Dendritic cell treated with granulocyte-macrophage colony-stimulating factor and Interleukin-4, amounts not matched to agents 40 ng/mL and 50 ng/mL, for 4 days (primary cell): Measurements from ENCODE around the gene FNBP1L.

Source experiments
- H3K27ac Mint-ChIP-seq: one replicate; pipeline ENCODE4 v1.8.0; 2022; ENCODE audit warnings: mild to moderate bottlenecking, mixed read lengths
- H3K27me3 Mint-ChIP-seq: one replicate; pipeline ENCODE4 v1.8.0; 2022; ENCODE audit warnings: mild to moderate bottlenecking, mixed read lengths
- H3K36me3 Mint-ChIP-seq: one replicate; pipeline ENCODE4 v1.8.0; 2022; ENCODE audit warnings: low read depth, mixed read lengths
- H3K4me1 Mint-ChIP-seq: one replicate; pipeline ENCODE4 v1.8.0; 2022; ENCODE audit warnings: low read depth, mixed read lengths
- H3K4me3 Mint-ChIP-seq: one replicate; pipeline ENCODE4 v1.8.0; 2022; ENCODE audit warnings: mild to moderate bottlenecking, moderate library complexity, mixed read lengths
- H3K9me3 Mint-ChIP-seq: one replicate; pipeline ENCODE4 v1.8.0; 2022; ENCODE audit warnings: mixed read lengths
- intact Hi-C: fragments of 100-400 bp; cut with micrococcal nuclease; formaldehyde crosslinking; loops from one replicate; pipeline ENCODE4 v1.15.0; 2022

Gene FNBP1L

GRCh38 chr1:93447481-93448291 is at the start of gene FNBP1L:
Gene FNBP1L, plus strand, starts transcription at chr1:93448118. Its CDS starts 164 bp downstream, at chr1:93448282.
- H3K4me1 Mint-ChIP-seq: peaks cover 33% of the 10 kb centered on the region
- peak within 1 kb of the TSS; percentile 81 for H3K27ac Mint-ChIP-seq

GRCh38 chr1:93399781-93400180 is 48.1 kb upstream of the FNBP1L start:
- Mint-ChIP-seq H3K36me3 (no peaks in the 10 kb centered on the region), H3K27ac (no peak overlapping the region), H3K4me1 (no peaks in the 10 kb centered on the region), H3K27me3 (no peaks in the 10 kb centered on the region), H3K9me3 (no peaks in the 10 kb centered on the region), H3K4me3 (no peak overlapping the region)
- intact Hi-C loops: no loop called here

More at GRCh38 chr1:93447481-93448291, at the start of gene FNBP1L:
- Mint-ChIP-seq H3K4me3 (peak within 1 kb of the TSS; percentile 87), H3K9me3 (no peaks in the 10 kb centered on the region), H3K36me3 (peaks cover 17% of the 10 kb centered on the region), H3K27me3 (peaks cover 27% of the 10 kb centered on the region)
- intact Hi-C loops: no loop called here

GRCh38 chr1:93408203-93408602 is 39.7 kb upstream of the FNBP1L start:
- H3K36me3 Mint-ChIP-seq: no peaks in the 10 kb centered on the region
- peaks cover 7% of the 10 kb centered on the region for H3K4me1 Mint-ChIP-seq
- intact Hi-C loops: no loop called here
- no peak overlapping the region for H3K4me3 Mint-ChIP-seq
- no peak overlapping the region for H3K27ac Mint-ChIP-seq
- H3K27me3 Mint-ChIP-seq: no peaks in the 10 kb centered on the region
- H3K9me3 Mint-ChIP-seq: peaks cover 8% of the 10 kb centered on the region

GRCh38 chr1:93411000-93411399 is 36.9 kb upstream of the FNBP1L start:
- H3K4me3 Mint-ChIP-seq: no peak overlapping the region
- intact Hi-C loops: no loop called here

GRCh38 chr1:93414749-93415148 is 33.2 kb upstream of the FNBP1L start:
- Mint-ChIP-seq H3K4me3 (peak overlapping the region; percentile 27), H3K27me3 (no peaks in the 10 kb centered on the region), H3K36me3 (no peaks in the 10 kb centered on the region), H3K27ac (no peak overlapping the region), H3K4me1 (peaks cover 13% of the 10 kb centered on the region), H3K9me3 (no peaks in the 10 kb centered on the region)
- intact Hi-C loops: no loop called here

More at GRCh38 chr1:93411000-93411399, 36.9 kb upstream of the FNBP1L start:
- H3K27ac Mint-ChIP-seq: no peak overlapping the region
- H3K9me3 Mint-ChIP-seq: peaks cover 8% of the 10 kb centered on the region
- H3K27me3 Mint-ChIP-seq: no peaks in the 10 kb centered on the region
- peaks cover 19% of the 10 kb centered on the region for H3K4me1 Mint-ChIP-seq
- no peaks in the 10 kb centered on the region for H3K36me3 Mint-ChIP-seq

- Mint-ChIP-seq H3K27me3 (no peaks in the 10 kb centered on the region), H3K9me3 (no peaks in the 10 kb centered on the region), H3K4me3 (peak overlapping the region; percentile 1), H3K36me3 (no peaks in the 10 kb centered on the region), H3K4me1 (peaks cover 13% of the 10 kb centered on the region), H3K27ac (no peak overlapping the region)
- intact Hi-C loops: no loop called here
Measured at GRCh38 chr1:93415296-93415695, 32.6 kb upstream of the FNBP1L start.

GRCh38 chr1:93416183-93416582 is 31.7 kb upstream of the FNBP1L start:
- intact Hi-C loops: no loop called here
- Mint-ChIP-seq H3K27me3 (no peaks in the 10 kb centered on the region), H3K9me3 (no peaks in the 10 kb centered on the region), H3K27ac (no peak overlapping the region), H3K36me3 (no peaks in the 10 kb centered on the region), H3K4me3 (no peak overlapping the region), H3K4me1 (peaks cover 13% of the 10 kb centered on the region)

- H3K27me3 Mint-ChIP-seq: no peaks in the 10 kb centered on the region
- intact Hi-C loops: no loop called here
- no peaks in the 10 kb centered on the region for H3K36me3 Mint-ChIP-seq
Measured at GRCh38 chr1:93419344-93419743, 28.6 kb upstream of the FNBP1L start.

GRCh38 chr1:93420400-93420799 is 27.5 kb upstream of the FNBP1L start:
- Mint-ChIP-seq H3K27me3 (no peaks in the 10 kb centered on the region), H3K4me3 (no peak overlapping the region), H3K9me3 (no peaks in the 10 kb centered on the region), H3K36me3 (no peaks in the 10 kb centered on the region), H3K4me1 (peaks cover 3% of the 10 kb centered on the region), H3K27ac (no peak overlapping the region)
- intact Hi-C loops: no loop called here

More at GRCh38 chr1:93419344-93419743, 28.6 kb upstream of the FNBP1L start:
- Mint-ChIP-seq H3K4me1 (peaks cover 13% of the 10 kb centered on the region), H3K27ac (no peak overlapping the region), H3K4me3 (no peak overlapping the region), H3K9me3 (no peaks in the 10 kb centered on the region)

- no peaks in the 10 kb centered on the region for H3K36me3 Mint-ChIP-seq
- no peak overlapping the region for H3K4me3 Mint-ChIP-seq
- H3K27ac Mint-ChIP-seq: no peak overlapping the region
- no peaks in the 10 kb centered on the region for H3K9me3 Mint-ChIP-seq
- intact Hi-C loops: no loop called here
- H3K4me1 Mint-ChIP-seq: no peaks in the 10 kb centered on the region
- H3K27me3 Mint-ChIP-seq: peaks cover 2% of the 10 kb centered on the region
Measured at GRCh38 chr1:93426181-93426580, 21.7 kb upstream of the FNBP1L start.

- Mint-ChIP-seq H3K36me3 (no peaks in the 10 kb centered on the region), H3K4me3 (no peak overlapping the region), H3K9me3 (no peaks in the 10 kb centered on the region), H3K27ac (no peak overlapping the region), H3K27me3 (peaks cover 2% of the 10 kb centered on the region), H3K4me1 (no peaks in the 10 kb centered on the region)
- intact Hi-C loops: no loop called here
Measured at GRCh38 chr1:93427656-93428055, 20.3 kb upstream of the FNBP1L start.

- Mint-ChIP-seq H3K4me3 (no peak overlapping the region), H3K4me1 (no peaks in the 10 kb centered on the region), H3K27me3 (peaks cover 10% of the 10 kb centered on the region), H3K36me3 (no peaks in the 10 kb centered on the region), H3K27ac (no peak overlapping the region), H3K9me3 (no peaks in the 10 kb centered on the region)
- intact Hi-C loops: loop anchor here (10.0 kb wide), 1 partner anchor 381 kb away; no protein-coding TSS in a partner anchor
Measured at GRCh38 chr1:93433407-93433961, 14.4 kb upstream of the FNBP1L start.

GRCh38 chr1:93434088-93434487 is 13.8 kb upstream of the FNBP1L start:
- Mint-ChIP-seq H3K27me3 (peaks cover 10% of the 10 kb centered on the region), H3K27ac (no peak overlapping the region), H3K4me1 (no peaks in the 10 kb centered on the region), H3K9me3 (no peaks in the 10 kb centered on the region), H3K4me3 (no peak overlapping the region), H3K36me3 (no peaks in the 10 kb centered on the region)
- intact Hi-C loops: loop anchor here (10.0 kb wide), 1 partner anchor 381 kb away; no protein-coding TSS in a partner anchor

GRCh38 chr1:93434987-93435386 is 12.9 kb upstream of the FNBP1L start:
- Mint-ChIP-seq H3K27ac (no peak overlapping the region), H3K36me3 (no peaks in the 10 kb centered on the region), H3K9me3 (no peaks in the 10 kb centered on the region), H3K4me1 (peaks cover under 1% of the 10 kb centered on the region), H3K4me3 (no peak overlapping the region), H3K27me3 (peaks cover 10% of the 10 kb centered on the region)
- intact Hi-C loops: loop anchor here (10.0 kb wide), 1 partner anchor 380 kb away; no protein-coding TSS in a partner anchor
